T-cell (primary cell): ENCODE data around the gene HTR3E. TPM values are rescaled to one million over a fixed set of nuclear protein-coding genes. Genes with fewer than 3 reads are reported as not detected.
A peak's percentile ranks its signal among the peaks of the same experiment; 100 is the strongest.

ENCODE experiments used
- ATAC-seq, 4 experiments: fragments of 200-7000 bp in 3 of 4; fragments of 150-1000 bp in 1 of 4; cut with Tn5 transposase; replicated peaks in 1 of 4; 1 replicate in 3 of 4; 2 replicates in 1 of 4; pipeline ENCODE4 v1.10.0; 2021; ENCODE audit warnings: moderate library complexity in 3 of 4, mild to moderate bottlenecking in 2 of 4, moderate number of reproducible peaks in 1 of 4
- CTCF ChIA-PET, 2 donors: fragments of 300-600 bp; sonication (Branson Sonifier 250); formaldehyde crosslinking; loops; one replicate each; lab custom pipeline; 2022; ENCODE audit warnings: antibody characterized with exemption in 2 of 2; lab: Charles Lee
- POLR2A ChIA-PET, 2 donors: fragments of 300-600 bp; sonication (Branson Sonifier 250); formaldehyde crosslinking; loops; one replicate each; lab custom pipeline; 2022; ENCODE audit warnings: antibody characterized with exemption in 2 of 2; lab: Charles Lee
- DNase-seq, 35 experiments: peaks; one replicate each; pipeline versions ENCODE4 v3.0.0 to v3.0.0-alpha.2; 2013 to 2023
- H3K27ac ChIP-seq: one replicate; pipeline ENCODE4 v1.5.1; 2013; ENCODE audit warnings: low read length
- H3K27me3 ChIP-seq, 2 experiments: replicated peaks in 1 of 2; 1 replicate in 1 of 2; 2 replicates in 1 of 2; pipeline versions ENCODE4 v1.6.1 to v1.7.0; 2013; ENCODE audit warnings: low read length in 1 of 2, mixed read lengths in 1 of 2; ENCODE audit not compliant: control insufficient read depth in 2 of 2, insufficient read depth in 2 of 2; ENCODE audit errors: extremely low read depth in 1 of 2
- H3K36me3 ChIP-seq, 2 donors: 1 replicate in 1 of 2; 2 replicates in 1 of 2; pipeline versions ENCODE4 v1.6.1 to v1.7.0; 2013; ENCODE audit warnings: low read length in 1 of 2; ENCODE audit not compliant: control insufficient read depth in 2 of 2, insufficient read depth in 1 of 2; ENCODE audit errors: extremely low read depth in 1 of 2
- H3K4me1 ChIP-seq, 2 experiments: 1 replicate in 1 of 2; 2 replicates in 1 of 2; pipeline versions ENCODE4 v1.6.1 to v1.7.0; 2013; ENCODE audit warnings: low read length in 2 of 2, mixed read lengths in 1 of 2; ENCODE audit not compliant: insufficient read depth in 2 of 2, control insufficient read depth in 1 of 2; ENCODE audit errors: extremely low read depth in 1 of 2
- H3K4me3 ChIP-seq, 2 donors: 1 replicate in 1 of 2; 2 replicates in 1 of 2; pipeline versions ENCODE4 v1.5.1 to v1.7.0; 2013; ENCODE audit warnings: mild to moderate bottlenecking in 2 of 2, low read length in 1 of 2, moderate library complexity in 1 of 2; ENCODE audit not compliant: control insufficient read depth in 1 of 2; ENCODE audit errors: extremely low read depth in 1 of 2
- H3K9me3 ChIP-seq: 2 replicates; pipeline ENCODE4 v1.7.0; 2013
- H3K27ac Mint-ChIP-seq, 2 donors: one replicate each; pipeline ENCODE4 v1.8.0; 2020 to 2021; ENCODE audit warnings: mild to moderate bottlenecking in 2 of 2, mixed read lengths in 2 of 2
- H3K27me3 Mint-ChIP-seq, 2 donors: one replicate each; pipeline ENCODE4 v1.8.0; 2021 to 2022; ENCODE audit warnings: mixed read lengths in 2 of 2
- H3K36me3 Mint-ChIP-seq: one replicate; pipeline ENCODE4 v1.8.0; 2021; ENCODE audit warnings: mixed read lengths
- H3K4me1 Mint-ChIP-seq, 3 donors: one replicate each; pipeline ENCODE4 v1.8.0; 2020 to 2022; ENCODE audit warnings: mixed read lengths in 3 of 3, mild to moderate bottlenecking in 1 of 3
- H3K4me3 Mint-ChIP-seq, 3 donors: one replicate each; pipeline ENCODE4 v1.8.0; 2020 to 2022; ENCODE audit warnings: mild to moderate bottlenecking in 3 of 3, mixed read lengths in 3 of 3, moderate library complexity in 3 of 3
- H3K9me3 Mint-ChIP-seq, 3 donors: one replicate each; pipeline ENCODE4 v1.8.0; 2020 to 2022; ENCODE audit warnings: mixed read lengths in 3 of 3
- WGBS: methylation state at CpG from one replicate; pipeline ENCODE4 v1.1.5; 2013; ENCODE audit warnings: missing lambda C conversion rate; ENCODE audit not compliant: insufficient coverage; 5-methylcytosine and 5-hydroxymethylcytosine counted together
- total RNA-seq, 35 experiments: library from RNA in 6 of 35; stranded (reverse) in 6 of 35; fragments of 120-200 nt in 1 of 35; gene quantifications; one replicate each; pipeline versions ENCODE4 v1.2.1 to v1.2.4 and lab custom pipeline; 2013 to 2026

Gene HTR3E
- total RNA-seq, 5 donors from 2014 or later (not counting 1 experiment from before 2014, with no cell fraction given) = not detected

DNA sequence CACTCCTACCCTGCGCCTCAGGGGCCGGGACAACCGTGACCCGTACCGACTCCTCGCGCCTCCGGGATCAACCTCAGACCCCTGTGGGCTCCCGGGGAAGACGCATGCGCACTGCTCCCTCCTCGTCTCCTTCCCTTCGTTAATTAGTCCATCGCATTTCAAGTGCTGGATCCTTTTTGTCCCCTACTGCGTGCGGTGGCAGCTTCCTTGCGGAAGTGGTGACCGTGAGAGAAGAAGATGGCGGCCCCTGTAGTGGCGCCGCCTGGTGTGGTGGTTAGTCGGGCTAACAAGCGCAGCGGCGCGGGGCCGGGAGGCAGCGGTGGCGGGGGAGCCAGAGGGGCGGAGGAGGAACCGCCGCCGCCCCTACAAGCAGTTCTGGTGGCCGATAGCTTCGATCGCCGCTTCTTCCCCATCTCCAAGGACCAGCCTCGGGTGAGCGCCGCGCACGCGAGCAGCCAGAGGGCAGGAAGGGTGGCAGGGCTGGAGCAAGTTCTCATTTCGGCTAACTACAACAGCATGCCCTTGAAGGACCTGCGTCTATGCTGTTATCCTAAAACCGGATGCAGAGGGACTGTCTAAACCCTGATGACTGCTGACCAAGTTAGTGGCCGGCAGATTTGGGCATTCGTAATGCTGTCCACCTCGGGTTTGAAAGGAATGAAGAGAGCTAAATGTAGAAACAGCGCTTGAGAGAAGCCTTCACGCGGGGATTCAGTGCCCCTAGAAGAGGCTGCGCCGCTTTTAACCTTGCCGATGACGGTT, 38.5 kb downstream of the HTR3E start, which contains the start of gene EIF2B5:
TSS of gene EIF2B5 (plus strand) at position 210 of the 762 bp plus-strand sequence. CDS start at position 238, 28 bp downstream.
- peak within 1 kb of the TSS; percentile 91 to 98 (median 97) for H3K4me3 Mint-ChIP-seq
- H3K27me3 Mint-ChIP-seq = no peaks in the 10 kb centered on the region
- H3K27me3 ChIP-seq = no peaks in the 10 kb centered on the region
- no peaks in the 10 kb centered on the region for H3K9me3 Mint-ChIP-seq
- peaks cover 10 to 17% of the 10 kb centered on the region in 2 experiments for H3K4me1 ChIP-seq
- ATAC-seq = peak; percentile 90 to 95 (median 92)
- peaks cover 4% of the 10 kb centered on the region for H3K36me3 Mint-ChIP-seq
- H3K27ac Mint-ChIP-seq = peak within 1 kb of the TSS; percentile 95 to 97
- peaks cover 33 to 50% (median 36%) of the 10 kb centered on the region in 3 donors for H3K4me1 Mint-ChIP-seq
- POLR2A ChIA-PET = interaction anchor here (0.6 to 1.1 kb wide), 2 partner anchors 180 to 251 kb away, joined by 3 to 6 read pairs; partner anchors contain the start of gene PARL (in 1 of the 2)
- peak within 1 kb of the TSS; percentile 75 for H3K27ac ChIP-seq
- peak; percentile 72 to 93 (median 80) for DNase-seq
- H3K4me3 ChIP-seq = peak within 1 kb of the TSS; percentile 81 to 99
- H3K9me3 ChIP-seq = no peaks in the 10 kb centered on the region
- CTCF ChIA-PET = interaction anchor here in 1 of 2 donors (0.6 to 2.2 kb wide), 4 partner anchors 9 to 933 kb away, joined by 3 to 8 read pairs (median 3); partner anchors contain the start of gene ABCF3
- 0% methylated on average over 43 of the region's 56 CpGs for WGBS
- peaks cover 4 to 9% of the 10 kb centered on the region in 2 donors for H3K36me3 ChIP-seq

DNA sequence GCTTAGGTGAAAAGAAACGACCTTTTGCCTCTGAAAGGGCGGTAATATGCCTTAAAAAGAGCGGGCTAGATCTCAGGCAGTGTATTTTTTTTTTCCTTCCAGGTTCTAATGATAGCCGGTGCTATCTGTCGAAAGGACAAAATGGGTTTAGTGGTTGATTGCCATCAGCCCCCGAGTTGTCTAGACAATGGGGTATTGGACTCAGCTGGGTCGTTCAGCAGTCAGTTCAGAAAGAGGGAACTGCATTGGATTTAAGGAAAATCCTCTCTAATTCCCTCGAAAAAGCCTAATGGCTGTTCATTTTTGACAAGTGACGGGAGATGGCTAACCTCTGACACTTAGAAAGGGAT, 39.0 kb downstream of the HTR3E start:
- CTCF ChIA-PET = interaction anchor here (1.2 to 2.2 kb wide), 3 partner anchors 9 to 114 kb away, joined by 3 to 8 read pairs (median 4); no protein-coding TSS in a partner anchor
- Histone ChIP-seq H3K27ac (peak overlapping the region; percentile 75), H3K4me1 (peaks cover 10 to 17% of the 10 kb centered on the region in 2 experiments), H3K4me3 (peak overlapping the region; percentile 81 to 99), H3K27me3 (no peaks in the 10 kb centered on the region), H3K9me3 (no peaks in the 10 kb centered on the region), H3K36me3 (peaks cover 4 to 15% of the 10 kb centered on the region in 2 donors)
- POLR2A ChIA-PET = interaction anchor here in 1 of 2 donors (1.1 kb wide), 1 partner anchor 251 kb away, joined by 6 read pairs; the partner anchor contains the start of gene PARL
- DNase-seq (no peak), ATAC-seq (no peak)
- H3K9me3 Mint-ChIP-seq = no peaks in the 10 kb centered on the region
- 0% methylated on average over 4 of the region's 9 CpGs for WGBS
- peak overlapping the region; percentile 95 to 97 for H3K27ac Mint-ChIP-seq
- H3K36me3 Mint-ChIP-seq = peaks cover 8% of the 10 kb centered on the region
- H3K4me3 Mint-ChIP-seq = peak overlapping the region; percentile 91 to 98 (median 97)
- no peaks in the 10 kb centered on the region for H3K27me3 Mint-ChIP-seq
- peaks cover 33 to 50% (median 36%) of the 10 kb centered on the region in 3 donors for H3K4me1 Mint-ChIP-seq

DNA sequence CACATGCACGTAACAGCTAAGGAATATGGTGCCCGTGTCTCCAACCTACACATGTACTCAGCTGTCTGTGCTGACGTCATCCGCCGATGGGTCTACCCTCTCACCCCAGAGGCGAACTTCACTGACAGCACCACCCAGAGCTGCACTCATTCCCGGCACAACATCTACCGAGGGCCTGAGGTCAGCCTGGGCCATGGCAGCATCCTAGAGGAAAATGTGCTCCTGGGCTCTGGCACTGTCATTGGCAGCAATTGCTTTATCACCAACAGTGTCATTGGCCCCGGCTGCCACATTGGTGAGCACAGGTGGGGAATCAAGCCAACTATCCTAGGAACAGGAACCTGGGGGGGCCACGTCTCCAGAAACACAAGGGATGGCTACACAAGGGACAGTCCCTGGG, 43.6 kb downstream of the HTR3E start:
- H3K4me3 ChIP-seq = no peak overlapping the region
- Mint-ChIP-seq H3K4me1 (peaks cover 23 to 27% (median 24%) of the 10 kb centered on the region in 3 donors), H3K36me3 (peaks cover 26% of the 10 kb centered on the region), H3K27me3 (no peaks in the 10 kb centered on the region), H3K27ac (no peak overlapping the region), H3K9me3 (no peaks in the 10 kb centered on the region), H3K4me3 (no peak overlapping the region)
- POLR2A ChIA-PET = interaction anchor here in 1 of 2 donors (0.5 kb wide), 1 partner anchor 18 kb away, joined by 3 read pairs; no protein-coding TSS in a partner anchor
- H3K36me3 ChIP-seq = peaks cover 20 to 60% of the 10 kb centered on the region in 2 donors
- H3K4me1 ChIP-seq = peaks cover 10% of the 10 kb centered on the region in 2 experiments
- H3K27ac ChIP-seq = no peak overlapping the region
- H3K9me3 ChIP-seq = no peaks in the 10 kb centered on the region
- 97% methylated on average over 10 of the region's 10 CpGs for WGBS
- no peak for DNase-seq
- H3K27me3 ChIP-seq = no peaks in the 10 kb centered on the region
- CTCF ChIA-PET = no interaction called here
- ATAC-seq = no peak

DNA sequence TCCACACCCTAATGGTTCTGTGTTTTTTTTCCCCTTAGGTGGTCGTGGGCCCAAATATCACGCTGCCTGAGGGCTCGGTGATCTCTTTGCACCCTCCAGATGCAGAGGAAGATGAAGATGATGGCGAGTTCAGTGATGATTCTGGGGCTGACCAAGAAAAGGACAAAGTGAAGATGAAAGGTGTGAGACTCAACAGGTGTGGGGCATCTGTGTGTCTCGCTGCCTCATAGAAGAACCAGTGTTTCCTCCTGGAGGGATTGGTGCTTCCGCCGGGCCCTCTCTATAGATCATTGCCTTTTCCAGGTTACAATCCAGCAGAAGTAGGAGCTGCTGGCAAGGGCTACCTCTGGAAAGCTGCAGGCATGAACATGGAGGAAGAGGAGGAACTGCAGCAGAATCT, 45.3 kb downstream of the HTR3E start:
- Histone ChIP-seq H3K27me3 (no peaks in the 10 kb centered on the region), H3K4me3 (no peak overlapping the region), H3K27ac (no peak overlapping the region), H3K9me3 (no peaks in the 10 kb centered on the region), H3K36me3 (peaks cover 24 to 65% of the 10 kb centered on the region in 2 donors), H3K4me1 (no peaks in the 10 kb centered on the region)
- POLR2A ChIA-PET = no interaction called here
- Mint-ChIP-seq H3K27me3 (no peaks in the 10 kb centered on the region), H3K36me3 (peaks cover 29% of the 10 kb centered on the region), H3K4me3 (no peak overlapping the region), H3K27ac (no peak overlapping the region), H3K9me3 (no peaks in the 10 kb centered on the region), H3K4me1 (peaks cover 7 to 9% (median 8%) of the 10 kb centered on the region in 3 donors)
- DNase-seq (no peak), ATAC-seq (no peak)
- CTCF ChIA-PET = no interaction called here
- 100% methylated on average over 1 of the region's 7 CpGs for WGBS

DNA sequence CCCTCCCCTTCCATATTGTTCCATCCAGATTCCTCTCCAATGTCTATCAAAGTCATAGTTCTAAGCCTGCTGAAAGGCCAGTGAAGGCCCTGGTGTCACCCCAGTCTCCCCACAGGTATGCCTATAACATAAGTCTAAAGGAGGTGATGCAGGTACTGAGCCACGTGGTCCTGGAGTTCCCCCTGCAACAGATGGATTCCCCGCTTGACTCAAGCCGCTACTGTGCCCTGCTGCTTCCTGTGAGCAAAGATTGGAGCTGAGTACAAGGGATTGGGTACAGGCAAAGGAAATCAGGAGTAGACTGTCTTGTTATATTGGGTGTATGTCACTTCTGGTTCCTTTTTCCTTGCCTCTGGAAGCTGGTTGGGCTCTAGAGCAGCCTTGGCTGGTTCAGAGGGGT, 46.5 kb downstream of the HTR3E start:
- no peaks in the 10 kb centered on the region for H3K9me3 ChIP-seq
- 71% methylated on average over 3 of the region's 3 CpGs for WGBS
- no peaks in the 10 kb centered on the region for H3K4me1 ChIP-seq
- H3K4me1 Mint-ChIP-seq = no peaks in the 10 kb centered on the region
- H3K27ac ChIP-seq = no peak overlapping the region
- no peak overlapping the region for H3K27ac Mint-ChIP-seq
- no peak overlapping the region for H3K4me3 ChIP-seq
- CTCF ChIA-PET = interaction anchor here (0.6 to 2.6 kb wide), 2 partner anchors 8 to 13 kb away, joined by 4 to 8 read pairs; partner anchors contain the start of gene EIF2B5 (in 1 of the 2)
- H3K36me3 ChIP-seq = peaks cover 20 to 61% of the 10 kb centered on the region in 2 donors
- ATAC-seq (no peak), DNase-seq (no peak)
- no peaks in the 10 kb centered on the region for H3K27me3 Mint-ChIP-seq
- POLR2A ChIA-PET = no interaction called here
- no peak overlapping the region for H3K4me3 Mint-ChIP-seq
- H3K36me3 Mint-ChIP-seq = peaks cover 29% of the 10 kb centered on the region
- H3K27me3 ChIP-seq = no peaks in the 10 kb centered on the region
- no peaks in the 10 kb centered on the region for H3K9me3 Mint-ChIP-seq

DNA sequence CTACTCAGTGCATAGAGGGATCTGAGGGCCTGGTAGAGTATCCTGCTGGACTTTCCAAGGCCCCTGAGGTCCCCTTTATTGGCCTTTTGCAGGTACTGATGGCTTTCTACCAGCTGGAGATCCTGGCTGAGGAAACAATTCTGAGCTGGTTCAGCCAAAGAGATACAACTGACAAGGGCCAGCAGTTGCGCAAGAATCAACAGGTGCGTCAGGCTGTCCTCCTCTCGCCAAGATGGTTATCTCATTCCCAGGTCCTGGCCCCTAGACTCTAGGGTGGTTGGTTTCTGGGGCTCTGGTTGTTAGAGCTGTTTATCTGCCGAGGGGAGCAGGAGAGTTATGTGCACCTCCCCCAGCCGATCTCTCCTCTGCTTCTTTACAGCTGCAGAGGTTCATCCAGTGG, 47.6 kb downstream of the HTR3E start:
- Histone ChIP-seq H3K27ac (no peak overlapping the region), H3K36me3 (peaks cover 20 to 61% of the 10 kb centered on the region in 2 donors)

More for the DNA sequence above, 47.6 kb downstream of the HTR3E start:
- POLR2A ChIA-PET = no interaction called here
- H3K27me3 ChIP-seq = no peaks in the 10 kb centered on the region
- no peaks in the 10 kb centered on the region for H3K27me3 Mint-ChIP-seq
- no peaks in the 10 kb centered on the region for H3K4me1 ChIP-seq
- no peak overlapping the region for H3K4me3 ChIP-seq
- no peak overlapping the region for H3K4me3 Mint-ChIP-seq
- CTCF ChIA-PET = interaction anchor here in 1 of 2 donors (0.9 to 2.6 kb wide), 2 partner anchors 10 to 105 kb away, joined by 3 to 8 read pairs; partner anchors contain the start of genes EEF1AKMT4 and EIF2B5
- no peak overlapping the region for H3K27ac Mint-ChIP-seq
- no peaks in the 10 kb centered on the region for H3K4me1 Mint-ChIP-seq
- ATAC-seq (no peak), DNase-seq (no peak)
- no peaks in the 10 kb centered on the region for H3K9me3 ChIP-seq
- H3K36me3 Mint-ChIP-seq = peaks cover 29% of the 10 kb centered on the region
- H3K9me3 Mint-ChIP-seq = no peaks in the 10 kb centered on the region
- 100% methylated on average over 1 of the region's 5 CpGs for WGBS
